Activated CD4-positive, CD25-positive, alpha-beta regulatory T cell treated with anti-CD3 and anti-CD28 coated beads, Interleukin-2, amount 50 U/mL, for 72 hours (primary cell): Measurements from ENCODE around the gene MTSS2.
"Not testable (repeated sequence)": the region's sequence is repeated elsewhere in the genome, so short reads cannot be mapped to it uniquely, and the experiment has no call there.

ENCODE experiments used
- DNase-seq: peaks from one replicate; pipeline ENCODE4 v3.0.0; 2021

MTSS2 gene

DNA sequence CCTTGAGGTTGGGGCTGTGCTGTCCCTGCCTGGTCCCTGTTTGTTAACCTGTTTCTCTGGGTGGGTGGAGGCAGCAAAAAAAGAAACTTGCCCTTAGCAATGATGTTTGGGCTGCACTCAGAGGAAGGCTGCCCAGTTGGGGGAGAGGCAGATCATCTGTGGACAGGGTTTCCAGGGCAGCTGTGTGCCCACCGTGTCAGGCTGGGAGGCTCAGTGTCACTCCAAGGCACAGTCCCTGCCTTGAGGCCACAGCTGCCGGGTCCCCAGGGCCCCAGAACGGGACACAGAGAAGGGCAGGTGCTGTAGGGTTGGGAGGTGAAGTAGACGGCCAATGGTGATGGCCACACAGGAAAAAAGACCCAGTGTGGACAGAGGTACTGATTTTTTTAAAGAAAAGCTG is 35.6 kb downstream of the MTSS2 start:
- DNase-seq, result no peak

DNA sequence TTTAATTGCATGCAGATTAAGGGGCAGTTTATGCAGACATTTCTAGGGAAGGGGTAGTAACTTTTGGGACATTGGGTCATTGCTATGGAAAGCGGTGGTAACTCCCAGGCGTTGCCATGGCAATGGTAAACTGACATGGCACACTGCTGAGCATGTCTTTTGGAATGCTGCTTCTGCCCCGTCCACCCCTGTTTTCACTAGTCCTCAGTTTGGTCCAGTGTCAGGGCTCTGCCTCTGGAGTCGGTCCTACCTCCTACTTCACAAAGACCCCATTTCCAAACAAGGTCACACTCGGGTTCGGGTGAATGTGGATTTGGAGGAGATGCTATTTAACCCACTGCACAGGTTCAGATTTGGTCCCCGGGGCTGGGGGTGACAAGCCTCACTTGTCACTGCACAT is 36.6 kb downstream of the MTSS2 start:
- no peak for DNase-seq

DNA sequence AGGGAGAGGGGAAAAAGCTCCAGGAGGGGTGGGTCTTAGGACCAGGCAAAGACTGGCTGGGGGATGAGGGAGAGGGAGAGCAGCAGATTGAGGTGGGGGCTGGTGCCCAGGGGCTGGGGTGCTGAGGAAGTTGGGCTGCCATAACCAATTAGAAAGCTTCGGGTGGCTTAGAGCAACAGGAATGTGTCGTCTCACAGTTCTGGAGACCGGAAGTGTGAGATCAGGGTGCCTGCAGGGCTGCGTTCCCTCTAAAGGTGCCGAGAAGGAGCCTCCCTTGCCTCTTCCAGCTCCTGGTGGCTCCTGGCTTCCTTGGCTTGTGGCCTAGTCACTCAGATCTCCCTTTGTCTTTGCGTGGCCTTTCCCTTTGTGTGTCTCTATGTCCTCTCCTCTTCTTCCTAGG is 37.2 kb downstream of the MTSS2 start:
- DNase-seq, result no peak

DNA sequence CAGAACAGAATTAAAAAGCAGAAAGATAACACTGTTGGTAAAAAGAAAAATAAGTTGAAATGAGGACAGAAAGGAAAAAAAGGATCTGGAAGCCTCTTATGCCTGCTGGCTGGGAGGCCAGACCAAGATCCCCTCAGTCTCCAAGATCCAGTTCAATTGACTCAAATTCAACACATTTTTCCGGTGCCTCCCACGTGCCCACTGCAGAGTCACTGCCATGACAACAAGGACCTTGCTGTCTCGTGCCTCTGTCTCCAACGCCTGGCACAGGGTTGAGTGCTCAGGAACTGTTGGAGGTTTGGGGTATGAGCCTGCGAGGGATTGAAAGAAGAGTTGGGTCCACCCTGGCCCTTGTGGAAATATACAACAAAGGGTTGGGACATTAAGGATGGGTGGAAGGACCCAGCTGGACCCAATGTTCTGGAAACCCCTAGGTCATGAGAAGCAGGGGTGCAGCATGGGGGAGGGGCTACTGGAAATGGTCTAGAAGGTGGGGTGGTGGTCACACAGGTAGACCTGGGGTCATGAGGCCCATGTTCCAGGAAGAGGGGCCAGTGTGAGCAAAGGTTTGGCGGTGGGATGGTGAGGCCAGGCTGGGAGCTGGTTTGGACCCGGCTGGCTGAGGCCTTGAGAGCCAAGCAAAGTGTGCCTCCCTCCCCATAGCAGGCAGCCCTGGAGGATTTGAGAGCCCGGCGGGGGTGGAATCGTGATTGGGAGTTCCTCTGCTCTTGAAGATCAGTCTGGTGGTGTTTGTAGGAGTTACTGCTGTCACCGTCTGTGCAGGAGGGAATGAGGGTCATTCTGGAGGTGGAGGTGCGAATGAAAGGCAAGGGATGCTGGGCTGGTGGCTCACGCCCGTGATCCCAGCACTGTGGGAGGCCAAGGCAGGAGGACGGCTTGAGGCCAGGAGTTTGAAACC is 38.2 kb downstream of the MTSS2 start:
- DNase-seq, result no peak

DNA sequence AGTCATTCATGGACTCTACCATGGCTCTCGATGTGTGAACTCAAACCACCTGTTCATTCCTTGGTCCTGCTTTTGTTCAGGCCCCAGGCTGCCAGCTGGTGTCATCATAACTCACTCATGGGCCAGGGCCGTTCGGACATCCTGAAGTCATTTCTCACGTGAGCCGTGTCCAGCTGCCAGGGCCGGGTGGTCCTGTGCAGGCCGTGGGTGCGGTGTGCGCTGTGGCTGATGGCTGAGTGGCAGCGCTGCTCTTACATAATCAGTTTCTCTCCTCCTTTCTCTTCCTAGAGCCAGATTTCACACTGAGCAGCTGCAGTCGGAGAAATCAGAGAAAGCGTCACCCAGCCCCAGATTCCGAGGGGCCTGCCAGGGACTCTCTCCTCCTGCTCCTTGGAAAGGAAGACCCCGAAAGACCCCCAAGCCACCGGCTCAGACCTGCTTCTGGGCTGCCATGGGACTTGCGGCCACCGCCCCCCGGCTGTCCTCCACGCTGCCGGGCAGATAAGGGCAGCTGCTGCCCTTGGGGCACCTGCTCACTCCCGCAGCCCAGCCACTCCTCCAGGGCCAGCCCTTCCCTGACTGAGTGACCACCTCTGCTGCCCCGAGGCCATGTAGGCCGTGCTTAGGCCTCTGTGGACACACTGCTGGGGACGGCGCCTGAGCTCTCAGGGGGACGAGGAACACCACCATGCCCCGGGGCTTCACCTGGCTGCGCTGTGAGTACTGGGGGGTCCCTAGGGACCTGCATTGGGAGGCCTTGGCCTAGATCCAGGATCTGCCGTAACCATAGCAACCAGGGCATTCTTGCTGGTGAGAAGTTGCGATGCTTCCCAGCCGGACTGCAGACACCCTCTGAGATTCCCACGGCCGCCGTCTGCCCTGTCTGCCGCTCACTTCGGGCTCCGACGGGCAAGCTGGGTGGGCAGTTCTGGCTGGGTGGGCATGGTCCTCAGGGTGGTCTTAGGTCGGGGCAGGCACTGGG is 39.3 kb downstream of the MTSS2 start, which contains the start of gene IL34:
Gene IL34 (plus strand): TSS at position 300 of the 982 bp plus-strand sequence. CDS start 389 bp downstream, at position 689.
- DNase-seq, result no peak

DNA sequence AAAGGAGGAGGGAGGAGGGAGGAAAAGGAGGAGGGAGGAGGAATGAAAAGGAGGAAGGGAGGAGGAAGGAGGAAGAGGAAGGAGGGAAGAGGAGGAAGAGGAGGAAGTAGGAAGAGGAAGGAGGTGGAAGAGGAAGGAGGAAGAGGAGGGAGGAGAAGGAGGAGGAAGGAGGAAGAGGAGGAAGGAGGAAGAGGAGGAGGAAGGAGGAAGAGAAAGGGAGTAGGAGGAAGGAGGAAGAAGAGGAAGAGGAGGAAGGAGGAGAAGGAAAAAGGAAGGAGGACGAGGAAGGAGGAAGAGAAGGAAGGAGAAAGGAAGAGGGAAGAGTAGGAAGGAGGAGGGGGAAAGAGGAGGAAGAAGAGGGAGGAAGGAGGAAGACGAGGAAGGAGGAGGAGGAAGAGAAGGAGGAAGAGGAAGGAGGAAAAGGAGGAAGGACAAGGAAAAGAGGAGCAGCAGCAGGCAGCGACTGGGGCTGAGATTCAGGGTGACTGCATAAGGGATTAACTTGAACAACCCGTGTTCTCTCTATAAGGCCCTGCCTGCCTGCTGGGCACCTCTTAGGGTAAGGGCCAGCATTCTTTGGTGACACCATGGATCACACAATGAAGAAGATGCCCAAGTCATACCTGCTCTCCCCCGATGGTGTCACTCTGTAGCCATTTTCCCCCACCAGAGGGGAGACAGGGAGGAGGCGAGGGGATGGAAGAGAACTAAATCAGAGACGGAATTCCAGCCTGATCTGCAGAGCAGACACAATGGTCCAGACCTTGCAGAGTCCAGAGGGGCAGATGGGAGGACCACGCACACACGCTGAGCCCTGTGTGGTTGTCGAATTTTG is 40.9 kb downstream of the MTSS2 start:
- no peak for DNase-seq

DNA sequence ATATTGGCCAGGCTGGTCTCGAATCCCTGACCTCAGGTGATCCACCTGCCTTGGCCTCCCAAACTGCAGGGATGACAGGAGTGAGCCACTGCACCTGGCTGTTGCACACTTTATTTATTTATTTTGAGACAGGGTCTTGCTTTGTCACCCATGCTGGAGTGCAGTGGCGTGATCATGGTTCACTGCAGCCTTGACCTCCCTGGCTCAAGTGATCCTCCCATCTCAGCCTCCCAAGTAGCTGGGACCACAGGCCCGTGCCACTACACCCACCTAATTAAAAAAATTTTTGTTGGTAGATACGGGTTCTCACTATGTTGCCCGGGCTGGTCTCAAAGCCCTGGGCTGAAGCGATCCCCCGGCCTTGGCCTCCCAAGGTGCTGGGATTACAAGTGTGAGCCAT is 42.6 kb downstream of the MTSS2 start:
- not testable (repeated sequence) for DNase-seq

DNA sequence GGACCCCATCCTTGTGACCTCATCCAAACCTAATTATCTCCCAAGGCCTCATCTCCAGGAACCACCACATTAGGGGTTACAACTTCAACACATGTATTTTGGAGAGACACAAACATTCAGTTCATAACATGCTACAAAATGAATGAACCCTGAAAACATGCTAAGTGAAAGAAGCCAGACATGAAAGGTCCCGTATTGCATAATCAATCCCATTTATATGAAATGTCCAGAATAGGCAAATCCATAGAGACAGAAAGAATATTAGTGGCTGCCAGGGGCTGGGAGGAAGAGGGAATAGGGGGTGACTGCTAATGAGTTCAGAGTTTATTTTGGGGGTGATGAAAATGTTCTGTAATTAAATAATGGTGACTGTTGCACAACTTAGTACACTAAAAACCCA is 43.2 kb downstream of the MTSS2 start:
- no peak for DNase-seq

DNA sequence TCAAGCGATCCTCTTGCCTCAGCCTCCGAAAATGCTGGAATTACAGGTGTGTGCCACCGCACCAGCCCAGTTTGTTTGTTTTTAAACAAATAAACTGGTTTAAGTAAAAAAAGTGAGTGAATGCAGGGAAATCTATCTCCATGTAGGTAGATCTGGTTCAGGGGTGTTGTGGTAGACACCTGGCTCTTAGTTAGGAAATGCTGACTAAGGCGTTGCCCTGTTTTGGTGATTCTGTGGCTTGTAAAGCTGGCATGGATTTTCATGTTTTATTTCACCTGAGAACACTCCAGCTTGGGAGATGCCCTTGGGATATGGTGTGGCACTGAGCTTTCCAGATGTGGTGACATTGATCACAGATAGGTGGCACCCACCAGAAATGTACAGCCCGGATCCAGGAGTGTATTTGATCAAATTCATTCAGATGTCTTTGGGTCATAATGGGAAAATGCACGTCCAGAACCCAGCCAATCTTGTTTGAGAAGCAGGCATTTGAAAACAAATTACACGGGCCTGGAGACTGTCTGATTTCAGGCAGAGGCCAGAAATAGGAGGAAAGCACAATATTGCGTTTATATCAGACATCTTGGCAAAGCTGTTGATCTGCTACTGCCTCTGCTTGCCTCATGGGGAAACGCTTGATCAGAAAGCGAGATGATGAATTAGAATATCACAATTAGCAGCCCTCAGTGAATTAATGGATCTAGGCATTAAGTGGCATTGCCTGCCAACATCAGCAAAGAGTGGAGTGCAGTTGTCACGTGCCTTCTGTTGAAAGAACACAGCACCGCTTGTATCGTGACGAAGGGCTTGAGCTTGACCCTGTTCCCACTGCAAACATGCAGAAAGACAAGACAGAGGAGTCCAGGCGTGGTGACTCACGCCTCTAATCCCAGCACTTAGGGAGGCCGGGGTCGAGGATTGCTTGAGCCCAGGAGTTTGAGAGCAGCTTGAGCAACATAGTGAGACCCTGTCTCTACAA is 46.8 kb downstream of the MTSS2 start:
- no peak for DNase-seq
